ENCODE measurements around the gene CFAP61. TPM values are rescaled to one million over a fixed set of nuclear protein-coding genes. Genes with fewer than 3 reads are reported as not detected.

CFAP61 gene
- total RNA-seq, 1 experiment from 2014 or later = 0.61 TPM

- TF ChIP-seq NR3C1 (CRISPR knock-in tag; conservative IDR thresholded peaks at IDR 0.05; ENCODE audit: low read depth) = no peak
- Mint-ChIP-seq H3K36me3 (no peaks in the 10 kb centered on the region), H3K4me1 (no peaks in the 10 kb centered on the region), H3K9me3 (peaks cover 13% of the 10 kb centered on the region), H3K4me3 (no peak overlapping the region), H3K27me3 (ENCODE audit: low read depth) (no peaks in the 10 kb centered on the region; the same call in 1 of the 2 replicates), H3K27ac (no peak overlapping the region)
- ChIA-PET CTCF (no interaction called here), POLR2A (no interaction called here)
- ATAC-seq (no peak), DNase-seq (ENCODE audit: low spot score) (no peak)
Observed at GRCh38 chr20:20338133-20338730, 285.9 kb downstream of the CFAP61 start.

- TF ChIP-seq MAX (CRISPR knock-in tag; IDR thresholded peaks at IDR 0.05) = no peak
- no peak for TF ChIP-seq GRHL2 (CRISPR knock-in tag; IDR thresholded peaks at IDR 0.05; ENCODE audit: insufficient replicate concordance, severe bottlenecking)
- no peak for TF ChIP-seq GTF2I (CRISPR knock-in tag; conservative IDR thresholded peaks at IDR 0.05)
- TF ChIP-seq GABPB1 (CRISPR knock-in tag; IDR thresholded peaks at IDR 0.05) = no peak
- no peak for TF ChIP-seq ZNF281 (CRISPR knock-in tag; IDR thresholded peaks at IDR 0.05)
- no peak for TF ChIP-seq HMGXB4 (CRISPR knock-in tag; IDR thresholded peaks at IDR 0.05)
- no peak for TF ChIP-seq USF2 (CRISPR knock-in tag; IDR thresholded peaks at IDR 0.05)
- TF ChIP-seq ZBTB43 (CRISPR knock-in tag; IDR thresholded peaks at IDR 0.05) = no peak
- no peak for TF ChIP-seq CREB1 (CRISPR knock-in tag; IDR thresholded peaks at IDR 0.05)
- TF ChIP-seq ATF2 (CRISPR knock-in tag; IDR thresholded peaks at IDR 0.05; ENCODE audit: borderline replicate concordance, low read depth) = no peak
- no peak overlapping the region for H3K27ac Mint-ChIP-seq
- DNase-seq (ENCODE audit: low spot score) = no peak
- no peaks in the 10 kb centered on the region; the same call in 1 of the 2 replicates for H3K27me3 Mint-ChIP-seq (ENCODE audit: low read depth)
- CTCF ChIA-PET = no interaction called here
- POLR2A ChIA-PET = no interaction called here
- H3K36me3 Mint-ChIP-seq = no peaks in the 10 kb centered on the region
- H3K4me3 Mint-ChIP-seq = no peak overlapping the region
- peaks cover 8% of the 10 kb centered on the region for H3K9me3 Mint-ChIP-seq
- ATAC-seq = no peak
- no peaks in the 10 kb centered on the region for H3K4me1 Mint-ChIP-seq
Observed at GRCh38 chr20:20340443-20340842, 288.1 kb downstream of the CFAP61 start.

- Mint-ChIP-seq H3K9me3 (no peaks in the 10 kb centered on the region), H3K4me1 (no peaks in the 10 kb centered on the region), H3K27me3 (ENCODE audit: low read depth) (no peaks in the 10 kb centered on the region; the same call in 1 of the 2 replicates), H3K4me3 (no peak overlapping the region), H3K36me3 (no peaks in the 10 kb centered on the region), H3K27ac (no peak overlapping the region)
- CTCF ChIA-PET = no interaction called here
- POLR2A ChIA-PET = no interaction called here
- DNase-seq (ENCODE audit: low spot score) = no peak
- no peak for ATAC-seq
- TF ChIP-seq MXD4 (CRISPR knock-in tag; IDR thresholded peaks at IDR 0.05; ENCODE audit: borderline replicate concordance) (no peak), HMGA2 (CRISPR knock-in tag; IDR thresholded peaks at IDR 0.05) (no peak), FOXJ3 (CRISPR knock-in tag; IDR thresholded peaks at IDR 0.05; ENCODE audit: borderline replicate concordance) (no peak), USF2 (CRISPR knock-in tag; IDR thresholded peaks at IDR 0.05) (no peak), IRF1 (CRISPR knock-in tag; IDR thresholded peaks at IDR 0.05) (no peak), TP53 (CRISPR knock-in tag; IDR thresholded peaks at IDR 0.05) (no peak), ZNF121 (CRISPR knock-in tag; IDR thresholded peaks at IDR 0.05) (no peak), TEAD4 (CRISPR knock-in tag; IDR thresholded peaks at IDR 0.05) (no peak), ZNF512 (CRISPR knock-in tag; IDR thresholded peaks at IDR 0.05; ENCODE audit: borderline replicate concordance) (no peak)
Observed at GRCh38 chr20:20341371-20341770, 289.0 kb downstream of the CFAP61 start.
